Ramos (cell line): Measurements from ENCODE around the gene EML6.

Experiments used
- in situ Hi-C: fragments of 300-500 bp; cut with MboI; formaldehyde crosslinking; loops from one replicate; pipeline ENCODE4 v1.14.3; 2022; ENCODE audit warnings: low sequenced_read_pairs; ENCODE audit not compliant: unreplicated experiment

Gene EML6

GRCh38 chr2:54899576-54900200 is 176.2 kb downstream of the EML6 start:
- in situ Hi-C loops, result no loop called here

- in situ Hi-C loops, result no loop called here
Measured at GRCh38 chr2:54901224-54901986, 177.9 kb downstream of the EML6 start.

- in situ Hi-C loops, result no loop called here
Measured at GRCh38 chr2:54902763-54903162, 179.3 kb downstream of the EML6 start.

GRCh38 chr2:54903736-54904554 is 180.5 kb downstream of the EML6 start:
- in situ Hi-C loops, result no loop called here

- in situ Hi-C loops, result no loop called here
Measured at GRCh38 chr2:54904836-54905235, 181.4 kb downstream of the EML6 start.

- in situ Hi-C loops, result no loop called here
Measured at GRCh38 chr2:54906716-54907115, 183.3 kb downstream of the EML6 start.

GRCh38 chr2:54907663-54908062 is 184.2 kb downstream of the EML6 start:
- in situ Hi-C loops, result no loop called here

GRCh38 chr2:54908591-54908990 is 185.1 kb downstream of the EML6 start:
- in situ Hi-C loops, result no loop called here

GRCh38 chr2:54909001-54909400 is 185.5 kb downstream of the EML6 start:
- in situ Hi-C loops, result no loop called here

- in situ Hi-C loops, result no loop called here
Measured at GRCh38 chr2:54912305-54912704, 188.8 kb downstream of the EML6 start.

GRCh38 chr2:54912893-54913292 is 189.4 kb downstream of the EML6 start:
- in situ Hi-C loops, result no loop called here

GRCh38 chr2:54914637-54915036 is 191.2 kb downstream of the EML6 start:
- in situ Hi-C loops, result no loop called here

- in situ Hi-C loops, result no loop called here
Measured at GRCh38 chr2:54915101-54915500, 191.6 kb downstream of the EML6 start.

- in situ Hi-C loops, result no loop called here
Measured at GRCh38 chr2:54916637-54917036, 193.2 kb downstream of the EML6 start.

- in situ Hi-C loops, result no loop called here
Measured at GRCh38 chr2:54918647-54919280, 195.3 kb downstream of the EML6 start.

- in situ Hi-C loops, result no loop called here
Measured at GRCh38 chr2:54920660-54921059, 197.2 kb downstream of the EML6 start.

GRCh38 chr2:54924121-54924520 is 200.7 kb downstream of the EML6 start:
- in situ Hi-C loops, result no loop called here

- in situ Hi-C loops, result no loop called here
Measured at GRCh38 chr2:54925022-54925421, 201.6 kb downstream of the EML6 start.

- in situ Hi-C loops, result no loop called here
Measured at GRCh38 chr2:54927085-54927750, 203.8 kb downstream of the EML6 start.
